ENCODE results near the gene SVOPL.

The SVOPL gene

DNA sequence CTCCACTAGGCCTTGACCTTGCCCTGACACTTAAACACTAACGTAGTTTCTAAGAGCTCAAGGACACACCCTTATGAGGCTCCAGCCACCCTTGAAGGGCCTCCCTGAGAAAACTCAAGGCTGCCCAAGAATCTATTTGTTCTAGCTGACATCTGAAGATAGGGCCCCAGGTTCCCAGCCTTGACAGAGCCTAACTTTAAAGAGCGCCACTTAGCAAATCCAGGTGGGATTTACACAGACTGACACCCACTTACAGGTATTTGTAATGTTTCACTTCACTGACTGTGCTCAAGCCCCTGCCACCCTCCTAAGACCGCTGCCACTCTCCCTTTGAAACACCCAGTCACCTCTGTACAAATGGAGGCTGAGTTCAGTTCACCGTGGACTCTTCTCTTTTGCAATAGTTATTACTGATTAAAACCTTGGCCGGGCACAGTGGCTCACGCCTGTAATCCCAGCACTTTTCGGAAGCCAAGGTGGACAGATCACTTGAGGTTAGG is 90.4 kb downstream of the SVOPL start:
- no peak overlapping the region for H3K4me3 ChIP-seq (ENCODE audit: low read depth, low read length)
- no peak for TF ChIP-seq CTCF (IDR thresholded peaks at IDR 0.05; ENCODE audit: low read depth, low read length, missing control alignments)
- DNase-seq (ENCODE audit: low read depth) = no peak

DNA sequence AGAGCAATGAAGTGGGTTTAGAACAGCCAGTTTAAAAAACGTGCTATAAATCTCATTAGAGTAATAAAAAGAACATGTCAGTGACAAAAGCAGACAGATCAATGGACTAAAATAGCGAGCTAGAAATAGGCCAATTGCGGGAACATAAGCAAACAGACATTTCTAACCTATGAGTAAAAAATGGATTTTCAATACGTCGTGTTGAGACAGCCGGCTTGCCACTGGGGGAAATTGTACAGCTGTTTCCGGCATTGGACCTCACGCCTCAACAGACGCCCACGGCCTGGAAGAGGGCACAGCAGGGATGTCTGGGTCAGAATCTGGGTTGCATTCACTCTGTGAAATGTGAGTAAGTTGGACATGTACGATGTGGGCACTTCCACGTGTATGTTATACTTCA is 92.9 kb downstream of the SVOPL start:
- TF ChIP-seq CTCF (IDR thresholded peaks at IDR 0.05; ENCODE audit: low read depth, low read length, missing control alignments) = no peak
- H3K4me3 ChIP-seq (ENCODE audit: low read depth, low read length) = no peak overlapping the region
- DNase-seq (ENCODE audit: low read depth) = peak; percentile 13

DNA sequence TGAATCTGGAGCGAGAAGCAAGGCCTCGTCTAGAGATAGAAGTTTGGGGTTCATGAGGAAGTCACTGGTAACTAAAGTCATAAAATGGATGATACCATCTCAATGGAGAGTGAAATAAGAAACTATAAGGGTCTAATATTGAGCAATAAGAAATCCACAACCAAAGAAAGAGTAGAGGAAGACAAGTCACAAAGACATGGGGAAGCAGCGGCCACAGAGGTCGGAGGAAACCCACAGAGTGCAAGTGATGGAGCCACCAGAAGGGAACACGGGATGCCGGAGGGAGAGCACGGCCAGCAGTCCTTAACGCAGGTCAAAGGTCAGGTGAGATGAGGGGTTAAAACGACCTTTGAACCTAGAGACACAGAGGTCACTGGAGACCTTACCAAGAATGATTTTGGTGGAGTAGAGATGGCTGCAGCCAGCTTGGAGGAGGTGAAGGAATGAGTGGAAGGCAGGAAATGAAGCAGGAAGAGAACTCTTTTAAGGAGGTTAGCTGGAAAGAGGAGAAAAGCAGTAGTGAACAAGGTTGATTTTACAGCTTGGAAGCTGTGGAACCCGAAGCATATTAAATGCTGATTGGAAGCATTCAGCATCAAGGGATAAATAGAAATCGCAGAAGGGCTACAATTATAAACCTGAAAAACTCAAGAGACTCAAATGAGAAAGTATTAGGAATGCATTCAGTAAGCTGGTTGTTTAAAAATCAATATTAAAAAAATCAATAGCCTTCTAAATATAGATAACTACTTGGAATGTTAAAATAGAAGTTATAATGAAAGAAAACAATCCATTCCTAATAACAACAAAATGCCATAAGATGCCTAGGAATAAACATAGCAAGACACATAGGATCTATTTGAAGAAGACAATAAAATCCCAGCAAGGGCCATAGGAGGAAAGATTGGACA is 93.7 kb downstream of the SVOPL start:
- no peak overlapping the region for H3K4me3 ChIP-seq (ENCODE audit: low read depth, low read length)
- no peak for DNase-seq (ENCODE audit: low read depth)
- TF ChIP-seq CTCF (IDR thresholded peaks at IDR 0.05; ENCODE audit: low read depth, low read length, missing control alignments) = no peak

- H3K4me3 ChIP-seq (ENCODE audit: low read depth, low read length) = no peak overlapping the region
- no peak for DNase-seq (ENCODE audit: low read depth)
- no peak for TF ChIP-seq CTCF (IDR thresholded peaks at IDR 0.05; ENCODE audit: low read depth, low read length, missing control alignments)
These were observed 94.9 kb downstream of the SVOPL start for GRCh38 chr7:138606236-138606635.

GRCh38 chr7:138603549-138604318 is 97.4 kb downstream of the SVOPL start:
- DNase-seq (ENCODE audit: low read depth) = no peak
- no peak for TF ChIP-seq CTCF (IDR thresholded peaks at IDR 0.05; ENCODE audit: low read depth, low read length, missing control alignments)
- H3K4me3 ChIP-seq (ENCODE audit: low read depth, low read length) = no peak overlapping the region

DNA sequence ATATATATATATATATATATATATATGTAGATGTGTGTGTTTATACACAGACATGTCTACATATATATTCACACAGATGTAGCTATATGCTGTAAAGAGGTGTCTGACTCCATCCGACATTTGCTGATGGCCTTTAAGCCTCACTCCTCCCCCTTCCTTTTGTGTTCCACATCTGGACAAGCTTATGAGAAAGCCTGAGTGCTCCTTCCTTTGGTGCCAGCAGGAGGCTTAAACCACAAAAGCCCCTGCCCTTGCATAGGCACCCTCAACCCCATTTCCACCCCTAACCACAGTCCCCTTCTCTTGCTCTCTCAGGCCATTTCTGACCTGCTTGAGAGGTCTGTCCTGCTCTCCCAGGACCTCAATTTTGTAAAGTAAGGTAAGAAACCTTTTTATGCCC is 98.7 kb downstream of the SVOPL start:
- no peak overlapping the region for H3K4me3 ChIP-seq (ENCODE audit: low read depth, low read length)
- no peak for TF ChIP-seq CTCF (IDR thresholded peaks at IDR 0.05; ENCODE audit: low read depth, low read length, missing control alignments)
- DNase-seq (ENCODE audit: low read depth) = no peak
